Skeletal muscle satellite cell (primary cell): ENCODE data around the gene SV2C.
"Not testable (repeated sequence)": the region's sequence is repeated elsewhere in the genome, so short reads cannot be mapped to it uniquely, and the experiment has no call there.

ENCODE experiments used
- H3K27me3 ChIP-seq: 2 replicates; pipeline ENCODE4 v1.7.0; 2013; ENCODE audit warnings: low read length; ENCODE audit not compliant: control insufficient read depth, insufficient read depth
- H3K36me3 ChIP-seq: 2 replicates; pipeline ENCODE4 v1.7.0; 2013; ENCODE audit warnings: mild to moderate bottlenecking, control low read depth, low read length; ENCODE audit not compliant: insufficient read depth
- H3K4me1 ChIP-seq: 2 replicates; pipeline ENCODE4 v1.7.0; 2013; ENCODE audit warnings: low read length; ENCODE audit not compliant: control insufficient read depth, insufficient read depth
- H3K4me2 ChIP-seq: 2 replicates; pipeline ENCODE4 v1.7.0; 2013; ENCODE audit warnings: mild to moderate bottlenecking, low read length
- H3K4me3 ChIP-seq: 2 replicates; pipeline ENCODE4 v1.7.0; 2013; ENCODE audit warnings: low read length
- H3K9ac ChIP-seq: 2 replicates; pipeline ENCODE4 v1.7.0; 2013; ENCODE audit warnings: mild to moderate bottlenecking, low read depth, low read length, moderate library complexity
- H3K9me3 ChIP-seq: replicated peaks from 2 replicates; pipeline ENCODE4 v1.7.0; 2013; ENCODE audit warnings: mild to moderate bottlenecking, control low read depth, low read length

The SV2C gene

DNA sequence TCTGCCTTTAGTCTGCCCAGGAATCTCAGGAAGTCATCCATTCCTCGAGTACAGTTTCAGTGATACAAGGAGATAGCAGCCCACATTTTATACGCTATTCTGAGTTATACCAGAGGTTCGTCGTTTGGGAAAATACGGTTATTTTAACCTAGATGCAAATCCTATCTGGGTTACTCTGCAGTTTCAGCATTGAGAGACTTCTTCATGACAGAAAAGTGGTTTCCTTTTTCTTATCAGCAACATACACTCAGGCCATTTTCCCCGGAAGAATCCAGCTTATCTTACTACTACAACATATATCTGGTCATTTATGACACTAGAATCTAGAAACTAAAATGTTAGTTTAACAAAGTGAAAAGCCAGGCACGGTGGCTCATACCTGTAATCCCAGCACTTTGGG is 236.5 kb downstream of the SV2C start:
- no peak overlapping the region for H3K9ac ChIP-seq
- no peaks in the 10 kb centered on the region for H3K4me1 ChIP-seq
- no peaks in the 10 kb centered on the region for H3K36me3 ChIP-seq
- H3K4me2 ChIP-seq = no peak overlapping the region
- H3K27me3 ChIP-seq = no peaks in the 10 kb centered on the region
- no peaks in the 10 kb centered on the region for H3K9me3 ChIP-seq
- H3K4me3 ChIP-seq = no peak overlapping the region

DNA sequence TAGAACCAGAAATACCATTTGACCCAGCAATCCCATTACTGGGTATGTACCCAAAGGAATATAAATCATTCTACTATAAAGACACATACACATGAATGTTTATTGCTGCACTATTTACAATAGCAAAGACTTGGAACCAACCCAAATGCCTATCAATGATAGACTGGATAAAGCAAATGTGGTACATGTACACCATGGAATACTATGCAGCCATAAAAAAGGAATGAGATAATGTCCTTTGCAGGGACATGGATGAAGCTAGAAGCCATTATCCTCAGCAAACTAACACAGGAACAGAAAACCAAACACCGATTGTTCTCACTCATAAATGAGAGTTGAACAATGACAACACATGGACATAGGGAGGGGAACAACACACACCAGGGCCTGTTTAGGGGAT is 240.3 kb downstream of the SV2C start:
- not testable (repeated sequence) for H3K36me3 ChIP-seq, H3K4me3 ChIP-seq, H3K4me2 ChIP-seq, H3K4me1 ChIP-seq, H3K9me3 ChIP-seq, H3K9ac ChIP-seq
- H3K27me3 ChIP-seq = peaks cover 16% of the 10 kb centered on the region

DNA sequence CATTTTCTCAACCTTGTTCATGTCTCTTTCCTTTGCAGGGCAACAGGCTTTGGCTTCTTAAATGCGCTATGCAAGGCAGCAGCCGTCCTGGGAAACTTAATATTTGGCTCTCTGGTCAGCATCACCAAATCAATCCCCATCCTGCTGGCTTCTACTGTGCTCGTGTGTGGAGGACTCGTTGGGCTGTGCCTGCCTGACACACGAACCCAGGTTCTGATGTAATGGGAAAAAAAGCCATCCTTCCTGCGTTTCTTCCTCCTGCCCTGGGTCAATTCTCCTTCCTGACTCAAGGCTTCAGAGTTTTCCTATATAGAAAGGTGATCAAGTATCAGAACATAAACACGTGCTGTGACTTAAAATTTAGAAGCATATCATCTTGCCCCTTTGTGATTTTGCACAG is 242.1 kb downstream of the SV2C start:
- Histone ChIP-seq H3K9me3 (no peaks in the 10 kb centered on the region), H3K36me3 (no peaks in the 10 kb centered on the region), H3K27me3 (peaks cover 16% of the 10 kb centered on the region), H3K9ac (no peak overlapping the region), H3K4me3 (no peak overlapping the region), H3K4me2 (no peak overlapping the region), H3K4me1 (no peaks in the 10 kb centered on the region)

DNA sequence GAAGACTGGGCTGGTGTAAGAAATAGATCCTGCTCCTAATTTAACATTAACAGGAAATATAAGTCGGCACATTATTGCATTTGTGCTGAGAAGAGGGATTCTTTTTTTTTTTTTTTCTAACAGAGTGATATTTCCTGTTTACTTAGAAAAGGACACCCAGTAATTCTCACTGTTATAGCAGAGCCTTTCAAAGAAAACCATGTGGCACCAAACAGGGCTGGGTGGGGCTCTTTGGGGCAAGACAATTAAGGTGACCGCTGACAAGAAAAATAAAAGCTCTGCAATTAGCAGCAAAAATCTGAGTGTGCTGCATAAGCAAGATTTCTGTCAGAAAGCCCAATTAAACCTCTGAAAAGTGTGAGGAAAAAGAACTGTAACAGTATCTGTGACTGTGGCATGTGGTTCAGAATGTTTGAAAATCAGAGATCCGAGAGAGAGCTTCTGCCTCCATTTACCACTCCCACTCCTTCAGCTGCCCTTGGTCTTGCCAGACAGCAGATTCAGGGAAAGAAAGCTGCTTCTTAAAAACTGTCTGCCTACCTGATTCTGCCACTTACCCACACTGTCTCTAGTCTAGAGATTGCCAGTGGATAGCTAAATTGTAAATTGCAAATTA is 242.8 kb downstream of the SV2C start:
- H3K27me3 ChIP-seq = peaks cover 16% of the 10 kb centered on the region
- H3K4me1 ChIP-seq = no peaks in the 10 kb centered on the region
- no peak overlapping the region for H3K9ac ChIP-seq
- no peak overlapping the region for H3K4me3 ChIP-seq
- no peaks in the 10 kb centered on the region for H3K36me3 ChIP-seq
- H3K9me3 ChIP-seq = no peaks in the 10 kb centered on the region
- H3K4me2 ChIP-seq = no peak overlapping the region

DNA sequence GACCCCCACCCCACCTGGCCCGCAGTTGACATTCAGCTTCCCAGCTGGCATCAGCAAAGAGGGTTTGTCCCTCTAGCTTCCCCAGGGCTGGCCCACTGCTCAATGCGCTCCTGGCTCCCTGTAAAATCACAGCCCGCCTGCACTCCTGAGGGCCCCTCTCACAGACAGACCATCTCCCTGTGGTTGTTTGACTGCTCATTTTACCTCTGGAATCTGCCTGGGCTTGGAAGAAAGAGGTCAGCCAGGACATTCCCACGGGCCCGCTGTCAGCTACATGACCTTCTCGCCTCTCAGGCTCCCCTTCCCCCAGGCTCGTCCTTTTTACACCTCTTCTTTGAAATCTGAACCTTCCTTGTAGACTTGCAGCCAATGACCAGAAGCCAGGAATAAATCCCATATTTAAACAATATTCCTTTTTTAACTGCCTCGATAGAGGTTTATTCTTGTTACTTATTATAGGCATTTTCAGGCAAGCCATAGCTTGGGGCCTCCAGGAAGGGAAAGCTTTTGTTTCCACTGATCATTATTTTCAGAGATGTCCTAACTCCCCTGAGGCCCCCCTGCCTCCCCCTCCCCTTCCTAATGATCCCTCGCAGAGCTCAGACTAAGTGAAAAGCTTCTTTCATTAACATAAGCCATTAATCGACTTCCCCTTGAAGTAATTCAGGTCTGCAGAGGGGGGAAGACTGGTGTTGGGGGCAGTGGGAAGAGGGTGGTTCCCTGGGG is 243.6 kb downstream of the SV2C start:
- Histone ChIP-seq H3K36me3 (no peaks in the 10 kb centered on the region), H3K4me2 (no peak overlapping the region), H3K4me3 (no peak overlapping the region), H3K4me1 (no peaks in the 10 kb centered on the region), H3K9me3 (no peaks in the 10 kb centered on the region), H3K9ac (no peak overlapping the region), H3K27me3 (peaks cover 16% of the 10 kb centered on the region)

DNA sequence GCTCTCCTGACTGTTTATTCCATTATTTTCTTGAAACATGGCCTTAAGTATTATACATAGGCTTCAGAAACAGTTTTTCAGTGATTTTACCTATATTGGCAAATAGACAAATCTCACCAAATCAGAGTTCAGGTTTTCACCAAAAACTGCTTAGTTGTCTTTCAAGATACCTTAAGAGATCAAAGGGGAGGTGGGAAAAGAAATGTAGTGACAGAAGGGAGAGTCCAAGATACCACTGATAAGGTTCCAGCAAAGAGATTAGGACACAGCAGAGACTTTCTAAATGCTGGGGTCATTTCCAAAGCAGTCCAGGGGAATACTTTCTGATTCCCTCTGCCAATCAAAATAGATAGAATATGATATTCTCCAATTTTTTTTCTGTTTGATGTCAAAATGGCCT is 246.2 kb downstream of the SV2C start:
- Histone ChIP-seq H3K4me3 (no peak overlapping the region), H3K36me3 (no peaks in the 10 kb centered on the region), H3K9me3 (no peaks in the 10 kb centered on the region), H3K4me2 (no peak overlapping the region), H3K9ac (no peak overlapping the region), H3K27me3 (peaks cover 24% of the 10 kb centered on the region), H3K4me1 (no peaks in the 10 kb centered on the region)

DNA sequence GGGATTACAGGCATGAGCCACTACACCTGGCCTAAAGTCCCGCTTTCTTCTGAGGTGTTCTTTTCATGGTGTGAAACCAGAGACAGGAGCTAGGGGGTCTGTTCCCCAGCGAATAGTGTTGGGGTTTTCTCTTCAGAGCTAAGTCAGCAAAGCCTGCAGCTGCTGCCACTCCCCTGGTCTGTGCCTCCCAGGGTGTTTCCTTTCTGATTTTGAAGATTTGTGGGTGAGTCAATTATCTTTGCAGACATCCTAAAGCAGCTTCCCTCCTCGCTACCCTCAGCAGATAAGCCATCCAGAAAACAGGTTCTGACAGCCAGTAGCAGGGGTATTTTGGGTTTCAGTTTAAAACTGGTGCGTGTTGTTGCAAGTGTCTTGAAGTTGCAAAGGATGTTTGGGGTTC is 247.9 kb downstream of the SV2C start:
- no peaks in the 10 kb centered on the region for H3K4me1 ChIP-seq
- H3K4me3 ChIP-seq = no peak overlapping the region

DNA sequence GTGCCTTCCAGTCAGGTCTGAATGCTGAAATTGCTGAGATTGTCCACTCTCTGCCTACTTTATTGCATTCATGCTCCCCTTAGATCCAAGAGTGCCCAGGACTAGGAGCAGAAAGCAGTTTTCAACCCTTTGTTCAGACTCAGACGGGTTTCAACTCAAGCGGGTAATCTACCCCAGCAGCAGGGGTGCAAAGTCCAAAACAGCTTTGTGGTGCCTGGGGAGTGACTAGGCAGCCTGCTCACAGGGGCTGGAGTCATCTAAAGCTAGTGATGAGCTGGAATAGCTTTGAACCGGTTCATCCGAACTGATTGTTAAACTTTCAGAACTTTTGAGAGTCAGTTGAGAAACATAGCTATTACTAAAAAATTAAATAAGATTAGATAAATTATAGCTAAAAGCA is 248.9 kb downstream of the SV2C start:
- H3K4me2 ChIP-seq = no peak overlapping the region
- no peaks in the 10 kb centered on the region for H3K9me3 ChIP-seq
- no peak overlapping the region for H3K9ac ChIP-seq
- H3K4me3 ChIP-seq = no peak overlapping the region
- peaks cover 18% of the 10 kb centered on the region for H3K27me3 ChIP-seq
- H3K4me1 ChIP-seq = no peaks in the 10 kb centered on the region
- H3K36me3 ChIP-seq = no peaks in the 10 kb centered on the region

More for the DNA sequence above, 247.9 kb downstream of the SV2C start:
- H3K9ac ChIP-seq = no peak overlapping the region
- no peaks in the 10 kb centered on the region for H3K36me3 ChIP-seq
- H3K9me3 ChIP-seq = no peaks in the 10 kb centered on the region
- H3K4me2 ChIP-seq = no peak overlapping the region
- H3K27me3 ChIP-seq = peaks cover 25% of the 10 kb centered on the region

DNA sequence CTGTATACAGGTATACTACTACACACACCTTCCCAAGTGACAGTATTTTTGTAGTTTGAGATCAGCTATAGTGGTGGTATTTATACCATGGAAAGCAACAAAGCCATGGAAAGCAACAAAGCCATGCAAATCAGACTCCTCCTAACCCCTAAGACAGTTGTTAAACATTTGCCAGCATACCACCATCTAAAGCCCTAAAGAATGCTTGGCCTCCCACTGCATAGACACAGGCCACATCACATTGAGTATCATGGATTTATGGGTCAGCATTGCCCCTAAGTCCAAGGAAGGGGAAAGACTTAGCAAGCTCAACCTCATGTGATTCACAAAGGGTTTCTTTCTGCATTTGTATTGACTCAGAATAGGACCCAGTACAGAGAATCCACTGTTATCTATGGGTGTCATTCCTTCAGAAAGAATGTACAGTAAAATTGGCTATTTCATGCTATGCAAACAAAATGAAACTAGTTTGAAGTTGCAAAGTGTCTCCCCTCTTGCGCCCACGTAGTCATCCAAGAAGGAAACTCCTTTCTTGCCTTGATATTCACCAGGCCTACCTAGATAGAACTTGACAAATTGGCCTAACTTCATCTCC is 249.5 kb downstream of the SV2C start:
- H3K9me3 ChIP-seq = no peaks in the 10 kb centered on the region
- H3K9ac ChIP-seq = no peak overlapping the region
- peaks cover 12% of the 10 kb centered on the region for H3K27me3 ChIP-seq
- H3K4me2 ChIP-seq = no peak overlapping the region
- no peak overlapping the region for H3K4me3 ChIP-seq
- no peaks in the 10 kb centered on the region for H3K4me1 ChIP-seq
- H3K36me3 ChIP-seq = no peaks in the 10 kb centered on the region

DNA sequence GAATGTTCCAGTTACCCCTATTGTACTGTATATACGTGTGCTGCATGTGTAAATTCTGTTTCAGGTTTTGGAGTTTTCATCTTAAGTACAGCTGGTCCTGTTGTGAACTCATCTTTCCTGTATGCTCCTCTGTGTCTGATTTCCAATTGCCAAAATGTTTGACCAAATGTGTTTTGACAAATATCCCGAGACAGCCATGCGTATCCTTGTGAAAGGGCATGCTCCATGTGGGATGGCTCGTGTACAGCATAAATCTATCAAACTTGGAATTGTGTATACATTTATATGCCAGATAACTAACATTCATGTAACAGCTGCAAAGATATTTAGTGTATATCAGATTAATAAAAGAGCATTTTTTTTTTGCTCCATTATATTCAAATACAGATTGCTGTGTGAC is 250.4 kb downstream of the SV2C start:
- Histone ChIP-seq H3K4me1 (no peaks in the 10 kb centered on the region), H3K4me3 (no peak overlapping the region), H3K4me2 (no peak overlapping the region), H3K9me3 (no peaks in the 10 kb centered on the region), H3K9ac (no peak overlapping the region), H3K27me3 (peaks cover 10% of the 10 kb centered on the region), H3K36me3 (no peaks in the 10 kb centered on the region)

DNA sequence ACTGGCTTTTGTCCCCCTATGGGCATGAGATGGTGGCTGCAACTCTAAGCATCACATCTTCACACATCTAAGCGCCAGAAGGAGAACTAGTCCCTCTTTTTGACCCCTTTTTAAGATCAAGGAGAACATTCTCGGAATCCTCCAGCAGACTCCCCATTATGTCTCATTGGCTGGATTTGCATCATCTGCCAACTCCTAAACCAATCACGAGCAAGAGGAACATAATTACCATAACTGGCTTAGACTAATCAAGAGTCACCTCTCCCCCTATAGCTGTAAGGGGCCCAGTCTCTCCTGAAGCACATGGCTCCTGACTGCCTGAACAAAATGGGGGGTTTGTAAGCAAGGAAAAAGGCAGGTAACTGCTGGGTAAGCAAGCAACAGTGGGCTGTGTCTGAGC is 251.4 kb downstream of the SV2C start:
- H3K27me3 ChIP-seq = peaks cover 10% of the 10 kb centered on the region
- H3K36me3 ChIP-seq = no peaks in the 10 kb centered on the region
- H3K9me3 ChIP-seq = no peaks in the 10 kb centered on the region
- H3K4me1 ChIP-seq = no peaks in the 10 kb centered on the region
- H3K4me3 ChIP-seq = no peak overlapping the region
- H3K4me2 ChIP-seq = no peak overlapping the region
- H3K9ac ChIP-seq = no peak overlapping the region

DNA sequence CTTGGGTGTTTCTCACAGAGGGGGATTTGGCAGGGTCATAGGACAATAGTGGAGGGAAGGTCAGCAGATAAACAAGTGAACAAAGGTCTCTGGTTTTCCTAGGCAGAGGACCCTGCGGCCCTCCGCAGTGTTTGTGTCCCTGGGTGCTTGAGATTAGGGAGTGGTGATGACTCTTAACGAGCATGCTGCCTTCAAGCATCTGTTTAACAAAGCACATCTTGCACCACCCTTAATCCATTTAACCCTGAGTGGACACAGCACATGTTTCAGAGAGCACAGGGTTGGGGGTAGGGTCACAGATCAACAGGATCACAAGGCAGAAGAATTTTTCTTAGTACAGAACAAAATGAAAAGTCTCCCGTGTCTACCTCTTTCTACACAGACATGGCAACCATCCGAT is 252.3 kb downstream of the SV2C start:
- H3K36me3 ChIP-seq, H3K4me1 ChIP-seq, H3K4me3 ChIP-seq, H3K9me3 ChIP-seq, H3K9ac ChIP-seq, H3K4me2 ChIP-seq: not testable (repeated sequence)
- peaks cover 10% of the 10 kb centered on the region for H3K27me3 ChIP-seq
